Testis (tissue), 2 donors: ENCODE measurements around the gene KIFC1.
"Not testable (repeated sequence)": the region's sequence is repeated elsewhere in the genome, so short reads cannot be mapped to it uniquely, and the experiment has no call there.

Source experiments
- POLR2A ChIP-seq: fragments of 450-650 bp; IDR thresholded peaks from one replicate; pipeline ENCODE4 v1.6.1; 2017; ENCODE audit warnings: antibody characterized with exemption, mild to moderate bottlenecking, moderate library complexity
- TF ChIP-seq, protein P1 (sequence below), 3 experiments: fragments of 450-650 bp in 2 of 3; fragments of 200-600 bp in 1 of 3; sonication (generic) in 1 of 3; IDR thresholded peaks; one replicate each; pipeline ENCODE4 v1.5.1; 2016 to 2019; ENCODE audit warnings: antibody characterized with exemption in 3 of 3, mild to moderate bottlenecking in 2 of 3, moderate library complexity in 1 of 3

DNA sequence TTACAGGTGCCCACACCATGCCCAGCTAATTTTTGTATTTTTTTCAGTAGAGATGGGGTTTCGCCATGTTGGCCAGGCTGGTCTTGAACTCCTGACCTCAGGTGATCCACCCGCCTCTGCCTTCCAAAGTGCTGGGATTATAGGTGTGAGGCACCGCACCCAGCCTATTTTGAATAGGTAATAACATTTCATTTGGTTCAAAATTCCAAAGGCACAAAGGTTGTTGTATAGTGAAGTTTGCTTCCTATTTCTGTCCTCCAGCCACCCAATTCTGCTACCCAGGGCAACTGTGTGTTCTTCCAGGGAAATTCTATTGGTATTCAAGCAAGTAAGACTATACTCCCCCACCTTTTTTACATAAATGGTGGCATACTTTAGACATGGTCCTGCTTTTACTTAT lies 7.0 kb downstream of the KIFC1 start:
- TF ChIP-seq, protein P1, sequence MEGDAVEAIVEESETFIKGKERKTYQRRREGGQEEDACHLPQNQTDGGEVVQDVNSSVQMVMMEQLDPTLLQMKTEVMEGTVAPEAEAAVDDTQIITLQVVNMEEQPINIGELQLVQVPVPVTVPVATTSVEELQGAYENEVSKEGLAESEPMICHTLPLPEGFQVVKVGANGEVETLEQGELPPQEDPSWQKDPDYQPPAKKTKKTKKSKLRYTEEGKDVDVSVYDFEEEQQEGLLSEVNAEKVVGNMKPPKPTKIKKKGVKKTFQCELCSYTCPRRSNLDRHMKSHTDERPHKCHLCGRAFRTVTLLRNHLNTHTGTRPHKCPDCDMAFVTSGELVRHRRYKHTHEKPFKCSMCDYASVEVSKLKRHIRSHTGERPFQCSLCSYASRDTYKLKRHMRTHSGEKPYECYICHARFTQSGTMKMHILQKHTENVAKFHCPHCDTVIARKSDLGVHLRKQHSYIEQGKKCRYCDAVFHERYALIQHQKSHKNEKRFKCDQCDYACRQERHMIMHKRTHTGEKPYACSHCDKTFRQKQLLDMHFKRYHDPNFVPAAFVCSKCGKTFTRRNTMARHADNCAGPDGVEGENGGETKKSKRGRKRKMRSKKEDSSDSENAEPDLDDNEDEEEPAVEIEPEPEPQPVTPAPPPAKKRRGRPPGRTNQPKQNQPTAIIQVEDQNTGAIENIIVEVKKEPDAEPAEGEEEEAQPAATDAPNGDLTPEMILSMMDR (IDR thresholded peaks at IDR 0.05) = not testable (repeated sequence)
- not testable (repeated sequence) for TF ChIP-seq POLR2A
